Osteoblast (primary cell): ENCODE results near the gene NAA15. TPM values are rescaled to one million over a fixed set of nuclear protein-coding genes. Genes with fewer than 3 reads are reported as not detected.

ENCODE experiments used
- DNase-seq: peaks from one replicate; pipeline ENCODE4 v3.0.0; 2011; ENCODE audit warnings: low spot score, mixed read lengths; ENCODE audit not compliant: insufficient read length; ENCODE audit errors: missing footprints
- H2AFZ ChIP-seq: 2 replicates; pipeline ENCODE4 v1.6.0; 2011; ENCODE audit warnings: mild to moderate bottlenecking, low read length
- H3K27ac ChIP-seq: 2 replicates; pipeline ENCODE4 v1.5.1; 2011; ENCODE audit warnings: mild to moderate bottlenecking, low read depth, low read length, moderate library complexity
- H3K27me3 ChIP-seq: 2 replicates; pipeline ENCODE4 v1.6.0; 2012; ENCODE audit warnings: mild to moderate bottlenecking, control low read depth, inconsistent platforms, low read length, moderate library complexity; ENCODE audit not compliant: insufficient read depth
- H3K36me3 ChIP-seq: 2 replicates; pipeline ENCODE4 v1.5.1; 2011; ENCODE audit warnings: mild to moderate bottlenecking, low read length, control low read depth, moderate library complexity; ENCODE audit not compliant: insufficient read depth
- H3K4me1 ChIP-seq: 2 replicates; pipeline ENCODE4 v1.5.1; 2011; ENCODE audit warnings: mild to moderate bottlenecking, low read length, control low read depth, moderate library complexity; ENCODE audit not compliant: insufficient read depth
- H3K4me2 ChIP-seq: 2 replicates; pipeline ENCODE4 v1.6.0; 2011; ENCODE audit warnings: mild to moderate bottlenecking, low read length; ENCODE audit not compliant: insufficient read depth
- H3K4me3 ChIP-seq: fragments of 200-600 bp; sonication (generic); 3 replicates; pipeline ENCODE4 v1.5.1; 2012; ENCODE audit warnings: mild to moderate bottlenecking, low read length, inconsistent platforms; ENCODE audit not compliant: insufficient read depth
- H3K79me2 ChIP-seq: 2 replicates; pipeline ENCODE4 v1.6.0; 2012; ENCODE audit warnings: mild to moderate bottlenecking, low read length, control low read depth, inconsistent platforms; ENCODE audit not compliant: insufficient read depth
- H3K9me3 ChIP-seq: 2 replicates; pipeline ENCODE4 v1.5.1; 2011; ENCODE audit warnings: low read depth, low read length, control low read depth
- H4K20me1 ChIP-seq: 2 replicates; pipeline ENCODE4 v1.6.0; 2012; ENCODE audit warnings: mild to moderate bottlenecking, low read length, control low read depth; ENCODE audit not compliant: insufficient read depth
- total RNA-seq: library from RNA; depleted of rRNA; stranded (reverse); fragments of >200 nt; gene quantifications from 2 replicates; pipeline ENCODE4 v1.2.3, GENCODE V29; 2012
- TF ChIP-seq, protein P1 (sequence below): IDR thresholded peaks from 2 replicates; pipeline ENCODE4 v1.5.1; 2011; ENCODE audit warnings: mild to moderate bottlenecking, low read depth, low read length, moderate library complexity; ENCODE audit errors: extremely low read depth

The NAA15 gene
- total RNA-seq, 1 donor: 33.3 TPM

DNA sequence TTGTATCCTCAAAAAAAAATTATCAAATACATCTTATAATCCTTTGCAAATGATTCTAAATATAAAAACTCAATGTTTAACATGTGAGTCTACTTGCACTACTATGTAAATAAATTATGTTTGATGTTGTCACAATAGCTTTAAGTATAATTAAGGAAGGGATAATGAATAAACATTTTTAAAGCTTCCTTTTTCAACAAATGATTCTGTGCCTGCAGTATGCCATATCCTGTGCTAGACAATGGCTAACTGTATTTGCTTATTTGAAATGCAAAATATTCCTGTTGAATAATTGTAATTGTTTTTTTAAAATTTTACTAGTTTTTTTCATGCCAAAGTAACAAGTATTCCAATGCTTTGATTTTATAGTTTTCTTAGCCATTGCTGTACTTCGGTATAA is 60.0 kb downstream of the NAA15 start:
- no peaks in the 10 kb centered on the region for H3K27me3 ChIP-seq
- DNase-seq: no peak
- H3K79me2 ChIP-seq: peaks cover 16% of the 10 kb centered on the region
- no peak overlapping the region for H2AFZ ChIP-seq
- peaks cover under 1% of the 10 kb centered on the region for H4K20me1 ChIP-seq
- H3K36me3 ChIP-seq: peaks cover 44% of the 10 kb centered on the region
- no peak overlapping the region for H3K4me2 ChIP-seq
- H3K9me3 ChIP-seq: no peaks in the 10 kb centered on the region
- no peak overlapping the region for H3K4me3 ChIP-seq
- TF ChIP-seq, protein P1, sequence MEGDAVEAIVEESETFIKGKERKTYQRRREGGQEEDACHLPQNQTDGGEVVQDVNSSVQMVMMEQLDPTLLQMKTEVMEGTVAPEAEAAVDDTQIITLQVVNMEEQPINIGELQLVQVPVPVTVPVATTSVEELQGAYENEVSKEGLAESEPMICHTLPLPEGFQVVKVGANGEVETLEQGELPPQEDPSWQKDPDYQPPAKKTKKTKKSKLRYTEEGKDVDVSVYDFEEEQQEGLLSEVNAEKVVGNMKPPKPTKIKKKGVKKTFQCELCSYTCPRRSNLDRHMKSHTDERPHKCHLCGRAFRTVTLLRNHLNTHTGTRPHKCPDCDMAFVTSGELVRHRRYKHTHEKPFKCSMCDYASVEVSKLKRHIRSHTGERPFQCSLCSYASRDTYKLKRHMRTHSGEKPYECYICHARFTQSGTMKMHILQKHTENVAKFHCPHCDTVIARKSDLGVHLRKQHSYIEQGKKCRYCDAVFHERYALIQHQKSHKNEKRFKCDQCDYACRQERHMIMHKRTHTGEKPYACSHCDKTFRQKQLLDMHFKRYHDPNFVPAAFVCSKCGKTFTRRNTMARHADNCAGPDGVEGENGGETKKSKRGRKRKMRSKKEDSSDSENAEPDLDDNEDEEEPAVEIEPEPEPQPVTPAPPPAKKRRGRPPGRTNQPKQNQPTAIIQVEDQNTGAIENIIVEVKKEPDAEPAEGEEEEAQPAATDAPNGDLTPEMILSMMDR: no peak
- H3K27ac ChIP-seq: no peak overlapping the region
- no peaks in the 10 kb centered on the region for H3K4me1 ChIP-seq

DNA sequence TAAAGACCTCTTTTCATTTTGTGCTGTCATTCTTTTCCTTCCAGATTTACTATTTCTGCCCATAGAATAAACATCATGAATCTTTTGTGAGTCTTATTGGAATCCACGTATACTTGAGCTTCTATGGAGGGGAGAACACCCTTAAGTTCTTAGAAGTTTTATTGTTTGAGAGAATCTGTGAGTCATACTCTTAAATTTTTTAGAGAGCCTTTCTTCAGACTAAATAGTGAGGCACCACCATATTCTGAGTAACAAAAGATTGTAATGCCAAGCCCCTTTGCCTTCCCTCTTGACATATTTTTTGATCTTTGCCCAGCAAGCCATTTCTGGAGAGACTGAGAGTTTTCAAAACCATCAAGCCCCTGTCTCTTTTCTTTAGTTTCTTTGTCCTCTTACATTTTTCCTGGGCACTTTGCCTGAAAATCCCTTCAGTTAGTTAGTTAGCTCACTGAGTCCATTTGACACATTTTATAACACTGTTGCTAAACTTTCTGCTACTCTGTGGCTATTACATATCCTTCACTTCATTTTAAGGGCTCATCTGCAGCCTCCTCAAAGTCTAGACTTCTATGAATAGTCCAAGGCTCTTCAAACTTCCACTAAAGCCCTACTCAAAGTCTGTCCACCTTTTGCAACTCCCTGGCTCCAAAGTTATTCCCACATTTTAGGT is 66.3 kb downstream of the NAA15 start:
- peaks cover 33% of the 10 kb centered on the region for H3K79me2 ChIP-seq
- peak; percentile 66 for DNase-seq
- H3K9me3 ChIP-seq: no peaks in the 10 kb centered on the region
- no peaks in the 10 kb centered on the region for H3K27me3 ChIP-seq
- H3K4me3 ChIP-seq: no peak overlapping the region
- no peak overlapping the region for H2AFZ ChIP-seq
- H3K4me1 ChIP-seq: peaks cover 22% of the 10 kb centered on the region
- H3K27ac ChIP-seq: peak overlapping the region; percentile 45
- peak overlapping the region; percentile 32 for H3K4me2 ChIP-seq
- H3K36me3 ChIP-seq: peaks cover 29% of the 10 kb centered on the region
- H4K20me1 ChIP-seq: peaks cover 9% of the 10 kb centered on the region
- TF ChIP-seq, protein P1: no peak

DNA sequence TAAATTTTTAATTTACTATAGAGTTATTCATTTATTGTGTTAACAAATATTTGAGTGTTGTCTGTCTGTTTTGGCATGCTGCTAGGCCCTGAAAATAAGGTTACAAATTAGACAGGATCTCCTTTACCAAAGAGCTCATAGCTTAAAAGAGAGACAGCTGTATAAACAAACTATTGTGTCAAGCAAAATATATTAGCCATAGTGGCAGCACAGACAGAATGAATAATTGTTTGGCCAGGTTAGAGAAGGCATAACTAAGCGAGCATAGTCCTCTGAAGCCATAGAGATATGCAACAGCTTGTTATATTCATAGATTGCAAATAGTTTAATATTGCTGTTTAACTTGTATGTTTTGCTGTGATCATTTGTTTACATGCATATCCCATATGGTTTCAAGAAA is 67.7 kb downstream of the NAA15 start:
- peaks cover 43% of the 10 kb centered on the region for H3K36me3 ChIP-seq
- DNase-seq: peak; percentile 18
- no peak overlapping the region for H2AFZ ChIP-seq
- no peaks in the 10 kb centered on the region for H3K9me3 ChIP-seq
- no peak overlapping the region for H3K4me2 ChIP-seq
- peaks cover 37% of the 10 kb centered on the region for H3K79me2 ChIP-seq
- H4K20me1 ChIP-seq: peaks cover 9% of the 10 kb centered on the region
- H3K27ac ChIP-seq: no peak overlapping the region
- TF ChIP-seq, protein P1: no peak
- no peak overlapping the region for H3K4me3 ChIP-seq
- no peaks in the 10 kb centered on the region for H3K27me3 ChIP-seq
- peaks cover 22% of the 10 kb centered on the region for H3K4me1 ChIP-seq

DNA sequence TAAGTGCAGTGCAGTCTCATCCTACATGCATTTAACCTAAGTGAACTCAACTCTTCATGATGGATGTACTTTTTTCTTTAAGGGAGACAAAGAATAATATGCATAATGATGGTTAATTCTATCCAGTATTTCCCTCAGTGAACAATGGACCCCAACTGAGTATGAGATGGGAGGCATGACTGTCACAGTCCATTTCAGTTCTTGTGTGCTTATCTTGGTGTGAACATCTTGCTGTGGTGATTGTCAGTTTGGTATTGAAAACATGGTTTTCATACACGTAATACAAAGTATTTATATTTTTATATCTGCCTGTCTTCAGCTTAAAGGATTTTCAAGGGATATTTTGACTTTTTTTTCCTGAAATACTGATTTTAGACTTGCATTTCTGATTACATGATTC is 72.9 kb downstream of the NAA15 start:
- H3K9me3 ChIP-seq: no peaks in the 10 kb centered on the region
- no peak for DNase-seq
- TF ChIP-seq, protein P1: no peak
- H3K4me3 ChIP-seq: no peak overlapping the region
- H3K27me3 ChIP-seq: no peaks in the 10 kb centered on the region
- H3K79me2 ChIP-seq: peaks cover 30% of the 10 kb centered on the region
- H2AFZ ChIP-seq: no peak overlapping the region
- no peak overlapping the region for H3K27ac ChIP-seq
- no peak overlapping the region for H3K4me2 ChIP-seq
- peaks cover 2% of the 10 kb centered on the region for H4K20me1 ChIP-seq
- H3K4me1 ChIP-seq: no peaks in the 10 kb centered on the region
- H3K36me3 ChIP-seq: peaks cover 56% of the 10 kb centered on the region
